ENCODE measurements around the gene ALKBH3.

Gene ALKBH3

GRCh38 chr11:43922295-43922648 is 41.6 kb downstream of the ALKBH3 start:
- DNase-seq (ENCODE audit: low read depth in 2 of 2), result no peak

GRCh38 chr11:43922744-43923405 is 42.2 kb downstream of the ALKBH3 start:
- DNase-seq (ENCODE audit: low read depth in 2 of 2), result no peak

GRCh38 chr11:43923406-43924111 is 42.9 kb downstream of the ALKBH3 start:
- no peak for DNase-seq (ENCODE audit: low read depth in 2 of 2)

GRCh38 chr11:43924112-43924855 is 43.7 kb downstream of the ALKBH3 start:
- DNase-seq (ENCODE audit: low read depth in 2 of 2), result no peak

GRCh38 chr11:43925063-43925931 is 44.7 kb downstream of the ALKBH3 start:
- DNase-seq (ENCODE audit: low read depth in 2 of 2), result no peak

- no peak for DNase-seq (ENCODE audit: low read depth in 2 of 2)
Observed at GRCh38 chr11:43925932-43926505, 45.4 kb downstream of the ALKBH3 start.

GRCh38 chr11:43927070-43927469 is 46.4 kb downstream of the ALKBH3 start:
- no peak for DNase-seq (ENCODE audit: low read depth in 2 of 2)

- DNase-seq (ENCODE audit: low read depth in 2 of 2), result no peak
Observed at GRCh38 chr11:43927925-43928707, 47.5 kb downstream of the ALKBH3 start.

GRCh38 chr11:43928721-43929120 is 48.1 kb downstream of the ALKBH3 start:
- DNase-seq (ENCODE audit: low read depth in 2 of 2), result no peak

GRCh38 chr11:43930868-43931716 is 50.5 kb downstream of the ALKBH3 start:
- no peak for DNase-seq (ENCODE audit: low read depth in 2 of 2)

- DNase-seq (ENCODE audit: low read depth in 2 of 2), result no peak
Observed at GRCh38 chr11:43931717-43932039, 51.0 kb downstream of the ALKBH3 start.

- DNase-seq (ENCODE audit: low read depth in 2 of 2), result no peak
Observed at GRCh38 chr11:43933226-43933607, 52.6 kb downstream of the ALKBH3 start.

GRCh38 chr11:43933608-43934551 is 53.2 kb downstream of the ALKBH3 start:
- DNase-seq (ENCODE audit: low read depth in 2 of 2), result no peak

- DNase-seq (ENCODE audit: low read depth in 2 of 2), result no peak
Observed at GRCh38 chr11:43934601-43935423, 54.2 kb downstream of the ALKBH3 start.

GRCh38 chr11:43935424-43935979 is 54.9 kb downstream of the ALKBH3 start:
- no peak for DNase-seq (ENCODE audit: low read depth in 2 of 2)

- DNase-seq (ENCODE audit: low read depth in 2 of 2), result no peak
Observed at GRCh38 chr11:43936076-43936475, 55.4 kb downstream of the ALKBH3 start.

Measured in stimulated activated CD8-positive, alpha-beta memory T cell treated with anti-CD3 and anti-CD28 coated beads, Interleukin-2, amount 100 ng/mL, for 48 hours (primary cell).